Fibroblast of villous mesenchyme (primary cell): ENCODE measurements around the gene LGI1. TPM values are rescaled to one million over a fixed set of nuclear protein-coding genes. Genes with fewer than 3 reads are reported as not detected.
A peak's percentile ranks its signal among the peaks of the same experiment; 100 is the strongest.

Experiments
- DNase-seq: peaks from one replicate; pipeline ENCODE4 v3.0.0-alpha.2; 2010; ENCODE audit warnings: low read depth
- H3K4me3 ChIP-seq: 2 replicates; pipeline ENCODE4 v1.5.1; 2011; ENCODE audit warnings: low read depth, mild to moderate bottlenecking, low read length
- total RNA-seq: library from RNA; depleted of rRNA; stranded (reverse); fragments of >200 nt; gene quantifications from 2 replicates; pipeline ENCODE4 v1.2.3, GENCODE V29; 2012
- TF ChIP-seq, protein P1 (sequence below): IDR thresholded peaks from 2 replicates; pipeline ENCODE4 v1.5.1; 2012; ENCODE audit warnings: low read depth, mild to moderate bottlenecking, low read length; ENCODE audit not compliant: insufficient read depth

Gene LGI1
- total RNA-seq, 1 donor, result not detected

DNA sequence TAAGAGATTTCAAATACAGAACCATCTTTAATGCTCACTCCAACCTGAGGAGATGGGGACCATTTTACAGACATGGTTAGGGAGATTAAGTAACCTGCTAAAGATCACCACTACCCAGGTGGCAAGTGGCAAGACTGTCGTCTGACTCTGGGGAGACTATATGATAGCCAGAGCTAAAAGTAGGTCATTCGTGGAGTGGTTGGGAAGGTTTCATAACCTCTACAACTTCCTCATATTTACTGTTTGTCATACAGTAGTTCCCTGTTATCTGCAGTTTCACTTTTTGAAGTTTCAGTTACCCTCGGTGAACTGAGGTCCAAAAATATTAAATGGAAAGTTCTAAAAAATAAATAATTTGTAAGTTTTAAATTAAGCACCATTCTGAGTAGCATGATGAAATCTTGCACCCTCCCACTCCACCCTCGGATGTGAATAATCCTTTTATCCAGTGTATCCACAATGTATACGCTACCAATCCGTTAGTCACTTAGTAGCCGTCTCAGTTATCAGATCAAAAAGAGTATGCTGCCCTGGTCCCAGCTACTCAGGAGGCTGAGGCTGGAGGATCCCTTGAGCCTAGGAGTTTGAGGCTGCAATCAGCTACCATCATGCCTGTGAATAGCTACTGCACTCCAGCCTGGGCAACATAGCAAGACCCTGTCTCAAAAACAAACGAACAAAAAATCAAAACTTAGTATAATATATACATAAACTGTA lies 14.9 kb upstream of the LGI1 start:
- no peak overlapping the region for H3K4me3 ChIP-seq
- DNase-seq, result peak; percentile 15
- TF ChIP-seq, protein P1, sequence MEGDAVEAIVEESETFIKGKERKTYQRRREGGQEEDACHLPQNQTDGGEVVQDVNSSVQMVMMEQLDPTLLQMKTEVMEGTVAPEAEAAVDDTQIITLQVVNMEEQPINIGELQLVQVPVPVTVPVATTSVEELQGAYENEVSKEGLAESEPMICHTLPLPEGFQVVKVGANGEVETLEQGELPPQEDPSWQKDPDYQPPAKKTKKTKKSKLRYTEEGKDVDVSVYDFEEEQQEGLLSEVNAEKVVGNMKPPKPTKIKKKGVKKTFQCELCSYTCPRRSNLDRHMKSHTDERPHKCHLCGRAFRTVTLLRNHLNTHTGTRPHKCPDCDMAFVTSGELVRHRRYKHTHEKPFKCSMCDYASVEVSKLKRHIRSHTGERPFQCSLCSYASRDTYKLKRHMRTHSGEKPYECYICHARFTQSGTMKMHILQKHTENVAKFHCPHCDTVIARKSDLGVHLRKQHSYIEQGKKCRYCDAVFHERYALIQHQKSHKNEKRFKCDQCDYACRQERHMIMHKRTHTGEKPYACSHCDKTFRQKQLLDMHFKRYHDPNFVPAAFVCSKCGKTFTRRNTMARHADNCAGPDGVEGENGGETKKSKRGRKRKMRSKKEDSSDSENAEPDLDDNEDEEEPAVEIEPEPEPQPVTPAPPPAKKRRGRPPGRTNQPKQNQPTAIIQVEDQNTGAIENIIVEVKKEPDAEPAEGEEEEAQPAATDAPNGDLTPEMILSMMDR, result no peak

DNA sequence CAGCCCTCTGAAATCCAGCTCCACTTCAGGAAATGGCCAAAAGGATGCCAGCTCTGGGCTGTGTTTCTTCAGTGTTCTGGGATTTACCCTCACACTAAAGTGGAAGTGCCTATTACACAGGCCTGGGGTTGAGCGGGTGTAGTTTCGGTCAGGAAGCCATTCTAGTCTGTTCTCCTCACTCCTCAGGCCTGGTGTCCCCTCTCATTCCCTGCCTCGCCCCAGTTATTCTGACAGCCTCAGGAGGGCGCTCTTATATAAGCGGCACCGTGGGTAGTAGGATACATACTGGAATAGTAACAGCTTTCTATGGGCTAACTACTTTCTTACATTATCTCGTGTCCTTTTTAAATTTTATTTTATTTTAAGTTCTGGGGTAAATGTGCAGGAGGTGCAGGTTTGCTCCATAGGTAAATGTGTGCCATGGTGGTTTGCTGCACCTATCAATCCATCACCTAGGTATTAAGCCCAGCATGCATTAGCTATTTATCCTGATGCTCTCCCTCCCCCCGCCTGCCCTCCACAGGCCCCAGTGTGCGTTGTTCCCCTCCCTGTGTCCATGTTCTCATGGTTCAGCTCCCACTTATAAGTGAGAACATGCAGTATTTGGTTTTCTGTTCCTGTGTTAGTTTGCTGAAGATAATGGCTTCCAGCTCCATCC lies 12.2 kb upstream of the LGI1 start:
- DNase-seq, result peak; percentile 45
- TF ChIP-seq, protein P1, result peak; percentile 66
- H3K4me3 ChIP-seq, result no peak overlapping the region

DNA sequence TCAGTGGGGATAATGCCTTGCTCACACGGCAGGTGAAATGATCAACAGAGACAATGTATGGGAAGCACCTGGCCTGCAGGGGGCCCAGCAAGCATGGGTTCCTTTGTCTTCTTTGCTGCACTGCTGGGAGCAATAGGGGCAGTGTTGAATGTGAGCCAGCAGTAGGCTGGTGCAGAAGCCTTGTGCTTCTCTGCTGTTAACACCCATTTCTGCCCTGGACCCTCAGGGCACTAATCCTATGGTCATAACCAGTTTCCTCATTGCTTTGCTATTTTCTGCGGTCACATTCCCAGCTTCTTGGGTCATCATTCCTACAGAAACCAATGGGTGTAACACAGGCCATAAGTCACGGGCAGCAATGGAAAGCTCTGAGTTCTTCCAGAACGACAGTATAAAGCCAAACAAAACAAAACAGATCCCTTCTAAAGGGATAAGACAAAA lies 10.9 kb upstream of the LGI1 start:
- H3K4me3 ChIP-seq, result no peak overlapping the region
- DNase-seq, result peak; percentile 97
- TF ChIP-seq, protein P1, result peak; percentile 29

DNA sequence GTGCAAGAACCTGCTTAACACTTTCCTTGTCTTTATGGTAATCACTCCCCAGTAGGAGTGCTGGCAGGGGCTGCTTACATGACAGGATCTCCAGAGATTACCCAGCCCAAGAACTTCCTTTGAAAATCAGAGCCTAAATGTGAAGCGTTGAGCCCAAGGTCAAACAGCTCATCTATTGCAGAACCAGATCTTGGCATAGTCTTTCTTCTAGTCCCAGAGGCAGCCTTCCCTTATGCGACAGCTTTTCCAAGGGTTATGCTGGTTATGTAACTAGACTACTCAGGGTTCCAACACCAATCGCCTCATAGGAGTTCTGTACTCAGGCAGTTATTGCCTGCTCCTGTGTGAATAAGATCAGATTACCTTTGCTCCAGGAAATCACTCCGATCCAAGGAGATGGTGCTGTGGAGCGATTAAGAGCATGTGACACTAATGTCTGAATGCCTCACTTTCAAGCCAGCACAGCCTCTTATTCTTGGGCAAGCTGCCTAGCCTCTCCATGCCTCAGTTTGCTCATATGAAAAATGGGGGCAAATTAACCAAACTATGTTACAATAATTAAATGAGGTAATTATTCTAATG lies 8.4 kb upstream of the LGI1 start:
- TF ChIP-seq, protein P1, result no peak
- H3K4me3 ChIP-seq, result no peak overlapping the region
- peak; percentile 23 for DNase-seq

DNA sequence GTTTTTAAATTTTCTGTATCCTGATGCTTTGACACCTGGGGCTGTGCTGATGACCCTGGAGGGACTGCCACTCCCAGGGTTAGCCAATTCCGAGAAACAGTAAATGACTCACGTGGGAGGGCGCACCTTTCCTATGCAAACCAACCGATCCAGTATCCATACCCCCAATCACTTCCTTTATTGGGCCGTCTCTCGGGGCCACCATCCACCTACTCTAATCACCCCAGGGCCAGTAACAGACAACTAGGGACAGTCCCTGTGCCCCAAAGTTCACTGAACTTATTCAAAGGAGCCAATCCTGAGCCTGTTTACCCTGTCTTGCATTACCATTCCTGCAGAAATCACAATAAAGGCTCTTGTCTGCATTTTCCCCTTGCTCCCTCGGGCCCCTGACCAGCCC lies 6.6 kb upstream of the LGI1 start:
- no peak overlapping the region for H3K4me3 ChIP-seq
- DNase-seq, result no peak
- TF ChIP-seq, protein P1, result no peak

DNA sequence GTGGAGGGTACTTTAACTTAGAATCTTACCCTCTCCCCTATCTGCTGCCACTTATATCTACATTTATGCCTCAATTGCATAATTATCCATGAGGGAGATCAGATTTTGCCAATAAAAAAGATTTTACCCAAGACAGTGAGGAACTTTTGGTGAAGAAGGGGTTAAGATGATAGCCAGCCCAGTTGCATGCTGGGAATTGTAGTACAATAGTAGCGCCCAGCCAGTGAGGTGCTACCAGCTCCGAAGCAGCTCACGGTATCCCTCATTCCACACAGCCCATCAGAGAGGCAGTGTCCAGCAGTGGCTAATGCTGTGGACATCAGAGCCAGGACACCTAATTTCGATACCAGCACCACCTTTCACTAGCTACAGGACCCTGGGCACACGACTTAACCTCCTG lies 5.9 kb upstream of the LGI1 start:
- peak; percentile 38 for DNase-seq

More for the DNA sequence above, 5.9 kb upstream of the LGI1 start:
- TF ChIP-seq, protein P1, result no peak
- no peak overlapping the region for H3K4me3 ChIP-seq
